IPS-18a (cell line): ENCODE measurements around the gene MLX.
"Not testable (repeated sequence)": the region's sequence is repeated elsewhere in the genome, so short reads cannot be mapped to it uniquely, and the experiment has no call there.

Experiments
- H3K27ac ChIP-seq: one replicate; pipeline ENCODE4 v1.5.1; 2013; ENCODE audit warnings: low read length
- H3K27me3 ChIP-seq: one replicate; pipeline ENCODE4 v1.6.1; 2013; ENCODE audit warnings: mild to moderate bottlenecking, low read length; ENCODE audit not compliant: control insufficient read depth, insufficient read depth
- H3K36me3 ChIP-seq: one replicate; pipeline ENCODE4 v1.6.1; 2013; ENCODE audit warnings: low read depth, low read length; ENCODE audit not compliant: control insufficient read depth
- H3K4me1 ChIP-seq: one replicate; pipeline ENCODE4 v1.6.1; 2013; ENCODE audit warnings: low read depth, low read length; ENCODE audit not compliant: control insufficient read depth
- H3K4me3 ChIP-seq: one replicate; pipeline ENCODE4 v1.5.1; 2013; ENCODE audit warnings: low read length
- H3K9ac ChIP-seq: one replicate; pipeline ENCODE4 v1.6.1; 2013; ENCODE audit warnings: mild to moderate bottlenecking, low read length, moderate library complexity
- H3K9me3 ChIP-seq: one replicate; pipeline ENCODE4 v1.6.1; 2013; ENCODE audit warnings: low read depth, low read length; ENCODE audit not compliant: control insufficient read depth

MLX gene

GRCh38 chr17:42596386-42596785 is 29.5 kb downstream of the MLX start:
- Histone ChIP-seq H3K27me3 (no peaks in the 10 kb centered on the region), H3K4me1 (no peaks in the 10 kb centered on the region), H3K9ac (no peak overlapping the region), H3K27ac (no peak overlapping the region), H3K9me3 (no peaks in the 10 kb centered on the region), H3K36me3 (peaks cover 7% of the 10 kb centered on the region), H3K4me3 (no peak overlapping the region)

- Histone ChIP-seq H3K27me3 (no peaks in the 10 kb centered on the region), H3K27ac (no peak overlapping the region), H3K9me3 (no peaks in the 10 kb centered on the region), H3K9ac (no peak overlapping the region), H3K4me1 (no peaks in the 10 kb centered on the region), H3K4me3 (no peak overlapping the region), H3K36me3 (no peaks in the 10 kb centered on the region)
Measured at GRCh38 chr17:42598905-42599304, 32.0 kb downstream of the MLX start.

GRCh38 chr17:42603318-42603717 is 36.4 kb downstream of the MLX start:
- Histone ChIP-seq H3K4me1 (peaks cover 6% of the 10 kb centered on the region), H3K9ac (no peak overlapping the region), H3K9me3 (no peaks in the 10 kb centered on the region), H3K36me3 (no peaks in the 10 kb centered on the region), H3K27me3 (no peaks in the 10 kb centered on the region), H3K4me3 (no peak overlapping the region), H3K27ac (no peak overlapping the region)

GRCh38 chr17:42607769-42608168 is 40.9 kb downstream of the MLX start:
- Histone ChIP-seq H3K4me3 (peak overlapping the region; percentile 99), H3K9me3 (no peaks in the 10 kb centered on the region), H3K9ac (peak overlapping the region; percentile 86), H3K27ac (no peak overlapping the region), H3K4me1 (peaks cover 7% of the 10 kb centered on the region), H3K36me3 (peaks cover 13% of the 10 kb centered on the region), H3K27me3 (no peaks in the 10 kb centered on the region)

GRCh38 chr17:42608305-42609181 is 41.6 kb downstream of the MLX start:
- peaks cover 7% of the 10 kb centered on the region for H3K4me1 ChIP-seq

GRCh38 chr17:42609182-42609813 is 42.4 kb downstream of the MLX start, which contains the start of the genes RETREG3 and TUBG1:
Gene RETREG3, minus strand, starts transcription at chr17:42609374. Its CDS starts 50 bp downstream, at chr17:42609324.
Gene TUBG1, plus strand, starts transcription at chr17:42609683. Its CDS starts 55 bp downstream, at chr17:42609738.
- no peaks in the 10 kb centered on the region for H3K27me3 ChIP-seq
- H3K9ac ChIP-seq: peak within 1 kb of the TSS; percentile 86
- peaks cover 7% of the 10 kb centered on the region for H3K4me1 ChIP-seq
- H3K4me3 ChIP-seq: peak within 1 kb of the TSS; percentile 99
- peak within 1 kb of the TSS; percentile 84 for H3K27ac ChIP-seq
- peaks cover 27% of the 10 kb centered on the region for H3K36me3 ChIP-seq
- no peaks in the 10 kb centered on the region for H3K9me3 ChIP-seq

More at GRCh38 chr17:42608305-42609181, 41.6 kb downstream of the MLX start:
- Histone ChIP-seq H3K27me3 (no peaks in the 10 kb centered on the region), H3K9ac (peak overlapping the region; percentile 86), H3K9me3 (no peaks in the 10 kb centered on the region), H3K36me3 (peaks cover 20% of the 10 kb centered on the region), H3K27ac (peak overlapping the region; percentile 75), H3K4me3 (peak overlapping the region; percentile 99)

GRCh38 chr17:42609814-42610801 is 43.2 kb downstream of the MLX start:
- peak overlapping the region; percentile 84 for H3K27ac ChIP-seq
- peak overlapping the region; percentile 86 for H3K9ac ChIP-seq
- peaks cover 35% of the 10 kb centered on the region for H3K36me3 ChIP-seq
- H3K9me3 ChIP-seq, H3K4me1 ChIP-seq, H3K27me3 ChIP-seq: not testable (repeated sequence)
- H3K4me3 ChIP-seq: peak overlapping the region; percentile 99

GRCh38 chr17:42612013-42612412 is 45.1 kb downstream of the MLX start:
- Histone ChIP-seq H3K9ac (no peak overlapping the region), H3K36me3 (peaks cover 44% of the 10 kb centered on the region), H3K4me3 (no peak overlapping the region), H3K9me3 (no peaks in the 10 kb centered on the region), H3K4me1 (peaks cover 7% of the 10 kb centered on the region), H3K27me3 (no peaks in the 10 kb centered on the region), H3K27ac (no peak overlapping the region)

- H3K9ac ChIP-seq: no peak overlapping the region
- no peak overlapping the region for H3K4me3 ChIP-seq
- no peak overlapping the region for H3K27ac ChIP-seq
- H3K27me3 ChIP-seq: no peaks in the 10 kb centered on the region
- H3K36me3 ChIP-seq: peaks cover 44% of the 10 kb centered on the region
- H3K4me1 ChIP-seq: peaks cover 8% of the 10 kb centered on the region
- no peaks in the 10 kb centered on the region for H3K9me3 ChIP-seq
Measured at GRCh38 chr17:42613699-42614295, 46.9 kb downstream of the MLX start.

GRCh38 chr17:42617956-42618431 is 51.1 kb downstream of the MLX start:
- peaks cover 29% of the 10 kb centered on the region for H3K36me3 ChIP-seq
- H3K27me3 ChIP-seq: no peaks in the 10 kb centered on the region
- no peak overlapping the region for H3K27ac ChIP-seq
- H3K9me3 ChIP-seq: no peaks in the 10 kb centered on the region
- no peak overlapping the region for H3K4me3 ChIP-seq
- H3K9ac ChIP-seq: no peak overlapping the region
- peaks cover 10% of the 10 kb centered on the region for H3K4me1 ChIP-seq
